Kidney (tissue), 14 donors: Measurements from ENCODE around the gene NEURL1. TPM values are rescaled to one million over a fixed set of nuclear protein-coding genes. Genes with fewer than 3 reads are reported as not detected.

Experiments
- DNase-seq, 5 donors: peaks; one replicate each; pipeline ENCODE4 v3.0.0-alpha.2; 2013 to 2020
- FAIRE-seq: peaks from 2 replicates; lab custom pipeline; 2012; peaks lifted over from hg19 to GRCh38; lab: Jason Lieb, UNC
- H3K27ac ChIP-seq, 2 donors: one replicate each; pipeline ENCODE4 v1.7.0; 2013; ENCODE audit warnings: low read depth in 2 of 2, low read length in 2 of 2, inconsistent platforms in 1 of 2
- H3K27me3 ChIP-seq: one replicate; pipeline ENCODE4 v1.7.1; 2013; ENCODE audit warnings: low read length, inconsistent platforms; ENCODE audit not compliant: control insufficient read depth, insufficient read depth
- H3K36me3 ChIP-seq, 3 donors: one replicate each; pipeline versions ENCODE4 v1.7.0 to v1.7.1; 2013; ENCODE audit warnings: low read length in 3 of 3, control low read depth in 1 of 3, inconsistent platforms in 1 of 3; ENCODE audit not compliant: insufficient read depth in 3 of 3, control insufficient read depth in 2 of 3
- H3K4me1 ChIP-seq, 3 donors: one replicate each; pipeline versions ENCODE4 v1.7.0 to v1.7.1; 2013; ENCODE audit warnings: low read length in 3 of 3, inconsistent platforms in 1 of 3, low read depth in 1 of 3; ENCODE audit not compliant: control insufficient read depth in 2 of 3, insufficient read depth in 2 of 3
- H3K4me3 ChIP-seq, 3 donors: one replicate each; pipeline versions ENCODE4 v1.7.0 to v1.8.1; 2013; ENCODE audit warnings: low read length in 3 of 3, control low read depth in 1 of 3, inconsistent platforms in 1 of 3
- H3K9ac ChIP-seq, 3 donors: one replicate each; pipeline versions ENCODE4 v1.7.0 to v1.7.1; 2013; ENCODE audit warnings: low read length in 3 of 3, control low read depth in 1 of 3, inconsistent platforms in 1 of 3
- H3K9me3 ChIP-seq, 3 donors: one replicate each; pipeline versions ENCODE4 v1.7.0 to v1.7.1; 2013; ENCODE audit warnings: low read length in 3 of 3, control low read depth in 1 of 3, inconsistent platforms in 1 of 3; ENCODE audit not compliant: control insufficient read depth in 2 of 3, insufficient read depth in 1 of 3
- intact Hi-C: fragments of 100-400 bp; cut with DNase I; formaldehyde crosslinking; loops from one replicate; pipeline ENCODE4 v1.11.1; 2022
- polyA plus RNA-seq: library from polyadenylated mRNA; stranded (reverse); fragments of 350-450 nt; fragmentation: Illumina TruSeq; extraction: RNeasy Lipid Tissue Mini Kit (QIAGEN cat#74804); gene quantifications from one replicate; pipeline ENCODE4 v1.2.3, GENCODE V29; 2014; ENCODE audit warnings: low read depth, low replicate concordance; ENCODE audit not compliant: insufficient read depth
- total RNA-seq: library from RNA; stranded (reverse); fragmentation: NEBNext Ultra II Directional; extraction: Animal tissue kit (Norgen Biotek cat#: 25700); gene quantifications from one replicate; pipeline ENCODE4 v1.2.1, GENCODE V29; 2021
- TF ChIP-seq, protein P1 (sequence below): IDR thresholded peaks from 3 replicates; pipeline ENCODE4 v1.5.1; 2012; ENCODE audit warnings: mild to moderate bottlenecking, moderate library complexity, borderline replicate concordance; ENCODE audit not compliant: insufficient read depth; ENCODE audit errors: extremely low read depth
- donor health status: control.
- donor health status: control.
- donor health status: control.
- donor health status: control.
- donor health status: control.
- donor health status: DM: yes; HTN: yes; CAD: no.
- donor health status: Normal renal cell carcinoma (clear cell type).

The NEURL1 gene
- total and polyA plus RNA-seq, 2 donors from 2014 or later, result 1.2 TPM

DNA sequence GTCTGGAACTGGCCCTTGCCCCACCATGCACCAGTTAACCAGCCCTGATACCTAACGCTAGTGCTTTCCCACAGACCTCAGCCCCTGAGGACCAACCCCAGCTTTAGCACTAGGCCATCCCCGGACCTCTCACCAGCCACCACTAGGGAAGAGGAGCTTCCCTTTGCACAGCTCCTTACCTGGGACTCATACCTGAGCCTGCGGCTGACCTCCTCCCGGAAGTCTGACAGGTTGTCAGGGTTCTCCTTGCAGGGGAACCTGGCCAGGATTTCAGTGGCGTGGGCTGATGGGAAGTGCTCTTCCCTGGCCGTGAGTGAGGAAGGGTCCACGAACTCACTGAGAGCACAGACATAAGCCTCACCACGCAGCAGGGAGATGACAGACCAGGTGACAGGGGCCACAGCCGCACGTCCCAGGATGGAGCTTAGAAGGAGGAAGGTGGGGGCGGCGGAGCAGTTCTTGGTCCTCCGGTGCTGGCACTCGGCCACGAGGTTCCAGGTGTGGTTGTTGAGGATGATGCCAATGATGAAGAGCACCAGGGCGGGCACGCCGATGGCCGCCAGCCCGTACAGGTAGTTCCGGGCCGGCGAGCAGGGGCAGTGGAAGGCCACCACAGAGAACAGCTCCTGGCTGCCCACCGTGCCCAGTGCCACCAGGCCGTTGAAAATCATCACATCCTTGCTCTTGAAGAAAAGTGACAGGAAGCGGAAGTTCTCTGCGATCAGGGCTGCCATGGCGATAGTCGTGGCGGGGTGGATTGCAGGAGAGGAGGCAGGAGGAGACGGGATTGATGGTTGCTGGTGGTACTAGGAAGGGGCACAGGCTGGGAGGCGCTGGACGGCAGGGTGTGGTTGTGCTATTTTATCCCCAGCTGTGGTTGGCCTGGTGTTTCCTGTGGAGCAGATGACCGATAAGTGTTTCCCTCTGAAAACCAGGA lies 44.0 kb upstream of the NEURL1 start:
- intact Hi-C loops, result no loop called here
- H3K36me3 ChIP-seq, result peaks cover 0 to 16% (median 11%) of the 10 kb centered on the region in 3 donors
- H3K27ac ChIP-seq, result no peak overlapping the region
- FAIRE-seq (no peak), DNase-seq (peak in 1 of 5 donors; percentile 60)
- H3K4me1 ChIP-seq, result peaks cover 0 to 22% (median 3%) of the 10 kb centered on the region in 3 donors
- TF ChIP-seq, protein P1, sequence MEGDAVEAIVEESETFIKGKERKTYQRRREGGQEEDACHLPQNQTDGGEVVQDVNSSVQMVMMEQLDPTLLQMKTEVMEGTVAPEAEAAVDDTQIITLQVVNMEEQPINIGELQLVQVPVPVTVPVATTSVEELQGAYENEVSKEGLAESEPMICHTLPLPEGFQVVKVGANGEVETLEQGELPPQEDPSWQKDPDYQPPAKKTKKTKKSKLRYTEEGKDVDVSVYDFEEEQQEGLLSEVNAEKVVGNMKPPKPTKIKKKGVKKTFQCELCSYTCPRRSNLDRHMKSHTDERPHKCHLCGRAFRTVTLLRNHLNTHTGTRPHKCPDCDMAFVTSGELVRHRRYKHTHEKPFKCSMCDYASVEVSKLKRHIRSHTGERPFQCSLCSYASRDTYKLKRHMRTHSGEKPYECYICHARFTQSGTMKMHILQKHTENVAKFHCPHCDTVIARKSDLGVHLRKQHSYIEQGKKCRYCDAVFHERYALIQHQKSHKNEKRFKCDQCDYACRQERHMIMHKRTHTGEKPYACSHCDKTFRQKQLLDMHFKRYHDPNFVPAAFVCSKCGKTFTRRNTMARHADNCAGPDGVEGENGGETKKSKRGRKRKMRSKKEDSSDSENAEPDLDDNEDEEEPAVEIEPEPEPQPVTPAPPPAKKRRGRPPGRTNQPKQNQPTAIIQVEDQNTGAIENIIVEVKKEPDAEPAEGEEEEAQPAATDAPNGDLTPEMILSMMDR, result no peak
- no peak overlapping the region for H3K4me3 ChIP-seq
- H3K27me3 ChIP-seq, result no peaks in the 10 kb centered on the region
- no peak overlapping the region for H3K9ac ChIP-seq
- no peaks in the 10 kb centered on the region for H3K9me3 ChIP-seq

GRCh38 chr10:103450201-103450695 lies 43.3 kb upstream of the NEURL1 start:
- peaks cover 0 to 9% (median 5%) of the 10 kb centered on the region in 3 donors for H3K36me3 ChIP-seq
- H3K9ac ChIP-seq, result no peak overlapping the region
- no peak overlapping the region for H3K4me3 ChIP-seq
- TF ChIP-seq, protein P1, result no peak
- H3K27ac ChIP-seq, result no peak overlapping the region
- no peaks in the 10 kb centered on the region for H3K27me3 ChIP-seq
- no peaks in the 10 kb centered on the region for H3K9me3 ChIP-seq
- DNase-seq (no peak), FAIRE-seq (no peak)
- H3K4me1 ChIP-seq, result peaks cover 0 to 22% (median 3%) of the 10 kb centered on the region in 3 donors
- intact Hi-C loops, result no loop called here

- Histone ChIP-seq H3K4me1 (peaks cover 0 to 22% (median 0%) of the 10 kb centered on the region in 3 donors), H3K27ac (peak overlapping the region; percentile 57 to 62), H3K36me3 (peaks cover 0 to 4% (median 0%) of the 10 kb centered on the region in 3 donors), H3K9ac (peak overlapping the region in 2 of 3 donors; percentile 16 to 58), H3K9me3 (no peaks in the 10 kb centered on the region), H3K4me3 (peak overlapping the region; percentile 37 to 71 (median 59)), H3K27me3 (no peaks in the 10 kb centered on the region)
- DNase-seq (peak in 3 of 5 donors; percentile 7 to 92 (median 27)), FAIRE-seq (no peak)
- TF ChIP-seq, protein P1, result no peak
- intact Hi-C loops, result no loop called here
Observed at GRCh38 chr10:103451091-103451813, 42.3 kb upstream of the NEURL1 start.
